Prostate gland (tissue), 2 donors: Measurements from ENCODE around the gene NEK10.

Experiments
- CTCF ChIP-seq, 4 experiments: fragments of 200-600 bp in 2 of 4; fragments of 450-650 bp in 2 of 4; sonication (generic) in 2 of 4; IDR thresholded peaks; 1 replicate in 3 of 4; 2 replicates in 1 of 4; pipeline ENCODE4 v1.5.1; 2016 to 2019; ENCODE audit warnings: antibody characterized with exemption in 4 of 4, mild to moderate bottlenecking in 2 of 4, moderate library complexity in 2 of 4
- POLR2A ChIP-seq: fragments of 450-650 bp; IDR thresholded peaks from one replicate; pipeline ENCODE4 v1.6.1; 2016; ENCODE audit warnings: antibody characterized with exemption, mild to moderate bottlenecking
- POLR2AphosphoS5 ChIP-seq: sonication (generic); formaldehyde crosslinking; IDR thresholded peaks from one replicate; pipeline ENCODE4 v1.6.1; 2017; ENCODE audit warnings: antibody characterized with exemption

- TF ChIP-seq POLR2A: no peak
- peak; percentile 55 to 89 (median 82) for TF ChIP-seq CTCF (IDR thresholded peaks at IDR 0.05)
- TF ChIP-seq POLR2AphosphoS5: peak; percentile 42
These were observed 57.0 kb downstream of the NEK10 start for GRCh38 chr3:27312044-27312668.
